CD4-positive, alpha-beta T cell treated with Interleukin-1 beta for 1 hour (primary cell): ENCODE results near the gene APOBEC4.
A peak's percentile ranks its signal among the peaks of the same experiment; 100 is the strongest.

Experiments used
- DNase-seq, 2 donors: peaks; one replicate each; pipeline ENCODE4 v3.0.0-alpha.2; 2020 to 2022

Gene APOBEC4

DNA sequence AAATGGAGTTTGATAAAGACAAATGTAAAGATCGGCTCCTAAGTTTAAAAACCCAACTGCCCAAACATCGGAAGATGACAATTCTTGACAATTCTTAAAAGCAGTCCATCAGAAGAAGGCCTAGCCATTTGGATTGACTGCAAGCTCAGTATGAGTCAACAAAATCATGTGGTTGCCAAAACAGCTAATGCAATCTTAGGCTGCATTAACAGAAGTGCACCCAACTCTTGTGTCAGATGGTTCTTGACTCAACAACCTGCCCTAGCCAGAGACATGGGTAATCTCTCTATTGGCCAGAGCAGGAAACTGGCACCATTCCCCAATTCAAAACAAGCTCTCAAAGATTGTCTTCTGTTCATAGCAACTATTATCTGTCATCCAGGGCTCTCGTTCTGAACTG is 53.0 kb downstream of the APOBEC4 start:
- peak in 1 of 2 donors; percentile 47 for DNase-seq

DNA sequence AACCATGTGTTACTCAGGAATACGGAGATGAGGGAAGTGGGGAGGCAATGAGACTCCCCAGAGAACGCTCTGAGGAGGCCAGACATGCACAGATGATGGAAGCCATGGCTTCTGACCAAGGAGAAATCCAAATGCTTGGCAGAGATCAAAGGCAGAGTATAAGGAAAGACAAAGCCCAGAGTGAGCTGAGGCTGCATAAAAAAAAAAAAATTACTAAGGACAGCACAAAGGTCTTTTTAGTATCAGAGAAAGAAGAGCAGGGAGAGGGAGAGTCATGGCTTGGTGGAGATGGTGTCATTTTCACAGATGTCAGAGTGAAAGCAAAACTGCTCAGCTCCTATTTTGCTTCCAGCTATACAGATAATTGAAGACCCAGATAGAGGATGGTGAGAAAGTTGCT is 54.7 kb downstream of the APOBEC4 start:
- DNase-seq, result no peak

DNA sequence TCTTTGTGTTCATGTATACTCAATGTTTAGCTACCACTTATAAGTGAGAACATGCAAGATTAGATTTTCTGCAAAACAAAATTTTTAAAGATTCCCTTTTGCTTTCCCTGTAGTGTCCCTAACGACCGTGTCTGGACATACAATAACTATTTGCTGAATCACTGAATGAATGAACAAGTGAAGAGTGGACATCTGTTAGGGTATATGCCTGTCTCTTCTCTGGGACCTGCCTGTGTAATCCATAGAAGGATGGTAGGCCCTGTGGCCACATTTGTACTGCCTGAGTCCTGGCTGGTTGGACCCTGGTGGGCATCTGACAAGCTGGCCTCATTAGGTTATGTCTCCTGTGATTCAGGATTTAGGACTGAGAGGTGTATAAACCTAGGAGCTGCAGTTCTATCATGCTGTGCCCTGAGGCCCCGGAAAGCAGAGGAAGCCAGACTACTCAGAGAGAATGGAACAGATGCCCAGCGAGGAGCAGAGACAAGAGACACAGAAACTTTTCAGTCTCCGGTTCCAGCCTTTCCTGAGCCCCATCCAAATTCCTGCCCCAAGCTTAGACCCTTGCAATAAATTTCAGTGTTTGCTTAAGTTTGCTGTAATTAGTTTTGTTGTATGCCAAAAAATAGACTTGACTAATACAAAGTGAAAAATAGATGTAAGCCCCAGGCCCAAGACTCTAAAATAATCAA is 55.3 kb downstream of the APOBEC4 start:
- no peak for DNase-seq

DNA sequence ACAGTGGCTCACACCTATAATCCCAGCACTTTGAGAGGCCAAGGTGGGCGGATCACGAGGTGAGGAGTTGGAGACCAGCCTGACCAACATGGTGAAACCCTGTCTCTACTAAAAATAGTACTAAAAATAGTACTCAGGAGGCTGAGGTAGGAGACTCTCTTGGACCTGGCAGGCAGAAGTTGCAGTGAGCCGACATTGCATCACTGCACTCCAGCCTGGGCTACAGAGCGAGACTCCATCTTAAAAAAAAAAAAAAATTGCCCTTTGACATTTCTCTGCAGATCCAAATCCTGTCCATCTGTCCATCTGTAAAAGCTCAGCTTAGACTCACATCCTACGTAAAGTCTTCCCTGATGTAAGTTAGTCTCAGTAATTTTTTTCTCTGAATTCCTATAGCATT is 56.6 kb downstream of the APOBEC4 start:
- no peak for DNase-seq
